H1 (cell line): Measurements from ENCODE around the gene LCLAT1. TPM values are rescaled to one million over a fixed set of nuclear protein-coding genes. Genes with fewer than 3 reads are reported as not detected.

Source experiments
- ATF3 ChIP-seq: IDR thresholded peaks from 2 replicates; pipeline ENCODE4 v1.6.1; 2011; ENCODE audit warnings: low read depth, mild to moderate bottlenecking, low read length; ENCODE audit not compliant: insufficient read depth
- CHD7 ChIP-seq: fragments of 300-600 bp; sonication (generic); IDR thresholded peaks from 2 replicates; pipeline ENCODE4 v1.7.1; 2012; ENCODE audit warnings: low read length, moderate library complexity, mild to moderate bottlenecking, inconsistent platforms; ENCODE audit not compliant: insufficient replicate concordance
- RFX5 ChIP-seq: IDR thresholded peaks from 2 replicates; pipeline ENCODE4 v1.6.1; 2011; ENCODE audit warnings: low read depth, low read length, improper control_type of control experiment, borderline replicate concordance
- SIX5 ChIP-seq: IDR thresholded peaks from 2 replicates; pipeline ENCODE4 v1.6.1; 2011; ENCODE audit warnings: mild to moderate bottlenecking, low read depth, low read length
- SP4 ChIP-seq: IDR thresholded peaks from 2 replicates; pipeline ENCODE4 v1.6.1; 2012; ENCODE audit warnings: low read length, inconsistent platforms
- TAF1 ChIP-seq: IDR thresholded peaks from 2 replicates; pipeline ENCODE4 v1.6.1; 2011; ENCODE audit warnings: mild to moderate bottlenecking, low read depth, low read length
- TEAD4 ChIP-seq: IDR thresholded peaks from 2 replicates; pipeline ENCODE4 v1.6.1; 2012; ENCODE audit warnings: low read depth, low read length, inconsistent platforms, mixed read lengths
- polyA plus RNA-seq, 7 experiments: library from polyadenylated mRNA; depleted of rRNA in 3 of 7; stranded (reverse) in 5 of 7; unstranded in 2 of 7; fragments of >200 nt in 5 of 7; fragments of 200-250 nt in 2 of 7; gene quantifications; 1 replicate in 5 of 7; 2 replicates in 1 of 7; 4 replicates in 1 of 7; pipeline versions ENCODE4 v1.2.1 to v1.2.3, GENCODE V29; 2011 to 2013; ENCODE audit warnings: missing spikeins in 2 of 7, mixed read lengths in 2 of 7
- total RNA-seq: library from RNA; stranded (reverse); fragmentation: NEBNext Ultra II Directional; extraction: Animal tissue kit (Norgen Biotek cat#: 25700); gene quantifications from 2 replicates; pipeline ENCODE4 v1.2.1, GENCODE V29; 2021
- TF ChIP-seq, protein P1 (sequence below): IDR thresholded peaks from 2 replicates; pipeline ENCODE4 v1.6.1; 2012; ENCODE audit warnings: inconsistent platforms

Gene LCLAT1
- total and polyA plus RNA-seq, 2 of the 8 experiments (the other 6 are each of a cell fraction or from before 2014, with no cell fraction given) = 7.6 to 22.0 TPM

- TF ChIP-seq CHD7 (no peak), RFX5 (no peak), SP4 (no peak), TAF1 (no peak), ATF3 (no peak), TEAD4 (no peak), SIX5 (no peak)
- TF ChIP-seq, protein P1, sequence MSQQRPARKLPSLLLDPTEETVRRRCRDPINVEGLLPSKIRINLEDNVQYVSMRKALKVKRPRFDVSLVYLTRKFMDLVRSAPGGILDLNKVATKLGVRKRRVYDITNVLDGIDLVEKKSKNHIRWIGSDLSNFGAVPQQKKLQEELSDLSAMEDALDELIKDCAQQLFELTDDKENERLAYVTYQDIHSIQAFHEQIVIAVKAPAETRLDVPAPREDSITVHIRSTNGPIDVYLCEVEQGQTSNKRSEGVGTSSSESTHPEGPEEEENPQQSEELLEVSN = no peak
- TF ChIP-seq, all 59 proteins: peak for 0
Observed at GRCh38 chr2:30484145-30484544, 37.1 kb downstream of the LCLAT1 start (continued).
